ENCODE measurements around the gene NR2E3. TPM values are rescaled to one million over a fixed set of nuclear protein-coding genes. Genes with fewer than 3 reads are reported as not detected.

Gene NR2E3
- total RNA-seq, 1 experiment from 2014 or later, result 0.31 TPM

- no peak for DNase-seq
- Histone ChIP-seq H3K27me3 (ENCODE audit: insufficient read depth, low read length) (no peaks in the 10 kb centered on the region), H4K8ac (replicated peaks; ENCODE audit: insufficient read length, low read depth, low read length) (no peak overlapping the region), H2BK15ac (ENCODE audit: low read depth, low read length) (no peak overlapping the region), H3K9ac (ENCODE audit: extremely low read depth, insufficient read length, low read length) (no peak overlapping the region), H3K23ac (ENCODE audit: insufficient read length, low read depth, low read length) (no peak overlapping the region), H2BK12ac (ENCODE audit: insufficient read length, low read depth, low read length) (no peak overlapping the region), H3K27ac (ENCODE audit: insufficient read length, low read depth, low read length) (no peak overlapping the region), H3K56ac (ENCODE audit: insufficient read length, low read depth, low read length) (no peak overlapping the region), H2BK5ac (ENCODE audit: insufficient read length, low read length) (no peak overlapping the region), H2AFZ (ENCODE audit: low read length) (no peak overlapping the region), H3K79me1 (ENCODE audit: insufficient read depth, low read depth, low read length, poor library complexity, severe bottlenecking) (no peaks in the 10 kb centered on the region), H4K5ac (ENCODE audit: insufficient read length, low read depth, low read length) (no peak overlapping the region), H3K9me3 (ENCODE audit: control insufficient read depth, low read depth, low read length) (no peaks in the 10 kb centered on the region), H3K14ac (ENCODE audit: insufficient read depth, low read length) (no peak overlapping the region), H2BK120ac (ENCODE audit: low read depth, low read length, poor library complexity, severe bottlenecking) (no peak overlapping the region), H3K4me2 (ENCODE audit: insufficient read depth, insufficient read length, low read length) (no peak overlapping the region), H3K79me2 (ENCODE audit: insufficient read depth, low read length) (no peaks in the 10 kb centered on the region), H3K18ac (ENCODE audit: insufficient read length, low read depth, low read length) (no peak overlapping the region), H4K91ac (ENCODE audit: insufficient read length, low read depth, low read length) (no peak overlapping the region), H3T11ph (ENCODE audit: low read length) (no peak overlapping the region), H4K20me1 (ENCODE audit: control insufficient read depth, insufficient read depth, insufficient read length) (no peaks in the 10 kb centered on the region), H2BK20ac (ENCODE audit: low read depth, low read length, poor library complexity, severe bottlenecking) (no peak overlapping the region), H3K4ac (ENCODE audit: low read depth, low read length) (no peak overlapping the region), H3K23me2 (ENCODE audit: insufficient read length, low read depth, low read length, poor library complexity, severe bottlenecking) (no peaks in the 10 kb centered on the region), H2AK5ac (ENCODE audit: insufficient read length, low read length) (no peak overlapping the region), H3K4me1 (ENCODE audit: insufficient read depth, low read length) (no peaks in the 10 kb centered on the region)
- TF ChIP-seq CTCF (conservative IDR thresholded peaks at IDR 0.05), result no peak
- WGBS (ENCODE audit: extremely low coverage, insufficient read length, low lambda C conversion rate), result no CpG with 5 or more reads among the region's 2 CpGs
- Mint-ChIP-seq H3K9me3 (no peaks in the 10 kb centered on the region), H3K36me3 (ENCODE audit: insufficient read depth in 1 of 3, low read depth in 3 of 3) (peaks cover 2 to 14% (median 5%) of the 10 kb centered on the region in 3 experiments; a peak in 4 of 7 replicates), H3K4me3 (no peak overlapping the region), H3K27me3 (ENCODE audit: low read depth) (no peaks in the 10 kb centered on the region), H3K27ac (no peak overlapping the region), H3K4me1 (peaks cover 14 to 15% of the 10 kb centered on the region in 2 experiments)
Observed at GRCh38 chr15:71830981-71831380, 20.6 kb downstream of the NR2E3 start.
